Loucy (cell line): ENCODE measurements around the gene ZBTB38.

Source experiments
- H2AFZ ChIP-seq: fragments of 200-600 bp; sonication (generic); 2 replicates; pipeline ENCODE4 v1.6.0; 2016; ENCODE audit warnings: antibody characterized with exemption, mild to moderate bottlenecking, low read length, moderate library complexity
- H3F3A ChIP-seq: fragments of 200-600 bp; 2 replicates; pipeline ENCODE4 v1.6.0; 2016; ENCODE audit warnings: antibody characterized with exemption, low read depth, mild to moderate bottlenecking
- H3K27me3 ChIP-seq: fragments of 200-600 bp; sonication (generic); 2 replicates; pipeline ENCODE4 v1.6.1; 2014; ENCODE audit warnings: low read length, mild to moderate bottlenecking; ENCODE audit not compliant: insufficient read depth, poor library complexity, severe bottlenecking
- H3K36me3 ChIP-seq: fragments of 200-600 bp; sonication (generic); 2 replicates; pipeline ENCODE4 v1.6.1; 2016; ENCODE audit warnings: low read length; ENCODE audit not compliant: insufficient read depth
- H3K4me1 ChIP-seq: fragments of 200-600 bp; sonication (generic); 2 replicates; pipeline ENCODE4 v1.5.1; 2014; ENCODE audit warnings: low read length, mild to moderate bottlenecking; ENCODE audit not compliant: insufficient read depth, poor library complexity, severe bottlenecking
- H3K4me2 ChIP-seq: fragments of 200-600 bp; sonication (generic); 2 replicates; pipeline ENCODE4 v1.6.0; 2014; ENCODE audit warnings: antibody characterized with exemption, low read length, low read depth, mild to moderate bottlenecking; ENCODE audit not compliant: poor library complexity, severe bottlenecking
- H3K4me3 ChIP-seq: fragments of 200-600 bp; sonication (generic); 2 replicates; pipeline ENCODE4 v1.5.1; 2014; ENCODE audit warnings: low read length, mild to moderate bottlenecking, mixed read lengths; ENCODE audit not compliant: poor library complexity, severe bottlenecking
- H3K79me2 ChIP-seq: fragments of 200-600 bp; sonication (generic); 2 replicates; pipeline ENCODE4 v1.6.1; 2014; ENCODE audit warnings: low read length; ENCODE audit not compliant: insufficient read depth
- H3K9ac ChIP-seq: fragments of 200-600 bp; sonication (generic); 2 replicates; pipeline ENCODE4 v1.6.0; 2014; ENCODE audit warnings: mild to moderate bottlenecking, low read depth, low read length, moderate library complexity; ENCODE audit not compliant: poor library complexity, severe bottlenecking
- H3K9me2 ChIP-seq: fragments of 200-600 bp; sonication (generic); replicated peaks from 2 replicates; pipeline ENCODE4 v1.6.1; 2016; ENCODE audit warnings: low read depth, low read length, mixed read lengths
- H3K9me3 ChIP-seq: fragments of 200-600 bp; sonication (generic); 2 replicates; pipeline ENCODE4 v1.6.1; 2014; ENCODE audit warnings: mild to moderate bottlenecking, antibody characterized with exemption, low read length, low read depth; ENCODE audit not compliant: insufficient read depth
- H4K20me1 ChIP-seq: fragments of 200-600 bp; sonication (generic); 2 replicates; pipeline ENCODE4 v1.6.0; 2014; ENCODE audit warnings: antibody characterized with exemption, low read length, mild to moderate bottlenecking; ENCODE audit not compliant: insufficient read depth, poor library complexity, severe bottlenecking
- EZH2phosphoT487 ChIP-seq: fragments of 200-600 bp; IDR thresholded peaks from 2 replicates; pipeline ENCODE4 v1.6.1; 2018; ENCODE audit warnings: antibody characterized with exemption, mild to moderate bottlenecking, moderate library complexity, borderline replicate concordance
- TF ChIP-seq, protein P1 (sequence below): fragments of 200-600 bp; sonication (generic); conservative IDR thresholded peaks from 2 replicates; pipeline ENCODE4 v1.5.1; 2014; ENCODE audit warnings: mild to moderate bottlenecking, antibody characterized with exemption, low read length

Gene ZBTB38

DNA sequence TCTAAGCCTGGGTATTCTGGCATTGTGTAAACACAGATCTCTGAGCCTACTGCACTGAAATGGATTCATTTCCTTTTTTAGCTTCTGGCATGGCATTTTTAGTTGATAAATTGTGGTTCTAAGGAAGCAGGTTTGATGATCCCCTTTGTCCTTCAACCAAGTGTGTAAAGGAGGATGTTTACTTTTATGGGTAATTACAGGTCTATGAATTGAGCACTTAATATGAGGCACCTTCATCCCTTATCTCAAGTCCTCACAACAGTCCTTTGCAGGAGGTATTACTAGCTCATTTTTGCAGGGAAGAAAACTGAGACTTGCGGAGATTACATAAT is 30.8 kb upstream of the ZBTB38 start:
- TF ChIP-seq, protein P1, sequence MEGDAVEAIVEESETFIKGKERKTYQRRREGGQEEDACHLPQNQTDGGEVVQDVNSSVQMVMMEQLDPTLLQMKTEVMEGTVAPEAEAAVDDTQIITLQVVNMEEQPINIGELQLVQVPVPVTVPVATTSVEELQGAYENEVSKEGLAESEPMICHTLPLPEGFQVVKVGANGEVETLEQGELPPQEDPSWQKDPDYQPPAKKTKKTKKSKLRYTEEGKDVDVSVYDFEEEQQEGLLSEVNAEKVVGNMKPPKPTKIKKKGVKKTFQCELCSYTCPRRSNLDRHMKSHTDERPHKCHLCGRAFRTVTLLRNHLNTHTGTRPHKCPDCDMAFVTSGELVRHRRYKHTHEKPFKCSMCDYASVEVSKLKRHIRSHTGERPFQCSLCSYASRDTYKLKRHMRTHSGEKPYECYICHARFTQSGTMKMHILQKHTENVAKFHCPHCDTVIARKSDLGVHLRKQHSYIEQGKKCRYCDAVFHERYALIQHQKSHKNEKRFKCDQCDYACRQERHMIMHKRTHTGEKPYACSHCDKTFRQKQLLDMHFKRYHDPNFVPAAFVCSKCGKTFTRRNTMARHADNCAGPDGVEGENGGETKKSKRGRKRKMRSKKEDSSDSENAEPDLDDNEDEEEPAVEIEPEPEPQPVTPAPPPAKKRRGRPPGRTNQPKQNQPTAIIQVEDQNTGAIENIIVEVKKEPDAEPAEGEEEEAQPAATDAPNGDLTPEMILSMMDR = no peak
- TF ChIP-seq EZH2phosphoT487 = no peak
- no peaks in the 10 kb centered on the region for H3K9me3 ChIP-seq
- no peak overlapping the region for H3K9ac ChIP-seq
- H3K27me3 ChIP-seq = no peaks in the 10 kb centered on the region
- no peak overlapping the region for H2AFZ ChIP-seq
- H3K9me2 ChIP-seq = no peaks in the 10 kb centered on the region
- no peaks in the 10 kb centered on the region for H3F3A ChIP-seq
- H3K4me1 ChIP-seq = peaks cover 7% of the 10 kb centered on the region
- H3K79me2 ChIP-seq = no peaks in the 10 kb centered on the region
- H3K4me2 ChIP-seq = no peak overlapping the region
- H3K4me3 ChIP-seq = no peak overlapping the region
- no peaks in the 10 kb centered on the region for H4K20me1 ChIP-seq
- no peaks in the 10 kb centered on the region for H3K36me3 ChIP-seq

DNA sequence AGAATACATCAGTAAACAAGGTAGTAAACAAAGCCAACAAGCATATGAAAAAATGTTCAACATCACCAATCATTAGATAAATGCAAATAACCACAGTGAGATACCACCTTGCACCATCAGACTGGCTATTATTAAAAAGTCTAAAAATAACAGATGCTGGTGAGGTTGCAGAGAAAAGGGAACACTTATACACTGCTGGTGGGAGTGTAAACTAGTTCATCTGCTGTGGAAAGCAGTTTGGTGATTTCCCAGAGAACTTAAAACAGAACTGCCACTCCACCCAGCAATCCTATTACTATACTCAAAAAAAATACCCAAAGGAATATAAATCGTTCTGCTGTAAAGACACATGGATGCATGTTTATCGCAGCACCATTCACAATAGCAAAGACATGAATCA is 30.3 kb upstream of the ZBTB38 start:
- H3K9me2 ChIP-seq = no peaks in the 10 kb centered on the region
- H3F3A ChIP-seq = no peaks in the 10 kb centered on the region
- no peak overlapping the region for H3K4me2 ChIP-seq
- no peak overlapping the region for H3K9ac ChIP-seq
- no peak overlapping the region for H2AFZ ChIP-seq
- H3K79me2 ChIP-seq = no peaks in the 10 kb centered on the region
- H3K9me3 ChIP-seq = no peaks in the 10 kb centered on the region
- no peak overlapping the region for H3K4me3 ChIP-seq
- peaks cover 7% of the 10 kb centered on the region for H3K4me1 ChIP-seq
- no peaks in the 10 kb centered on the region for H4K20me1 ChIP-seq
- TF ChIP-seq, protein P1 = no peak
- TF ChIP-seq EZH2phosphoT487 = no peak
- H3K27me3 ChIP-seq = no peaks in the 10 kb centered on the region
- no peaks in the 10 kb centered on the region for H3K36me3 ChIP-seq

DNA sequence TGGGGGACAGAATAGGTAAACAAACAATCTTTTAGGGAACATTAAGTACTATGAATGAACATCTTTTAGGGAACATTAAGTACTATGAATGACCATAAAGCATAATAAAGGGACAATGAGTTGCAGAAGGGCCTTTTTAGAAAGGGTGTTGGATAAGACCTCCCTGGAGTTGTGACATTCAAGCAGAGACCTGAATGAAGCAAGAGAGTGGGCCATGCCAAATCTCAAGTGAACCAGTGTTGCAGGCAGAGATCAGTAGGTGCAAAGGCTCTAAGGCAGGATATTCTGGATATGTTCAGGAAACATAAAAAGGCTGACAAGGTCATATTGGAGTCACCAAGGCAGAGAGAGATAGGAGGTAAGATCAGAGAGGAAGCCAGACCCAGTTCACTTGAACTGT is 29.4 kb upstream of the ZBTB38 start:
- TF ChIP-seq EZH2phosphoT487 = no peak
- TF ChIP-seq, protein P1 = no peak
- no peak overlapping the region for H3K4me2 ChIP-seq
- H3K36me3 ChIP-seq = no peaks in the 10 kb centered on the region
- H3K9ac ChIP-seq = no peak overlapping the region
- no peak overlapping the region for H3K4me3 ChIP-seq
- H2AFZ ChIP-seq = no peak overlapping the region
- H3K27me3 ChIP-seq = no peaks in the 10 kb centered on the region
- H3F3A ChIP-seq = no peaks in the 10 kb centered on the region
- H3K9me2 ChIP-seq = no peaks in the 10 kb centered on the region
- H3K79me2 ChIP-seq = no peaks in the 10 kb centered on the region
- H3K9me3 ChIP-seq = no peaks in the 10 kb centered on the region
- peaks cover 7% of the 10 kb centered on the region for H3K4me1 ChIP-seq
- H4K20me1 ChIP-seq = no peaks in the 10 kb centered on the region
